PC-3 (cell line): ENCODE data around the gene VAMP4. TPM values are rescaled to one million over a fixed set of nuclear protein-coding genes. Genes with fewer than 3 reads are reported as not detected.

Source experiments
- ATAC-seq: fragments of 200-7000 bp; cut with Tn5 transposase; 2 replicates; pipeline ENCODE4 v1.9.1; 2020; ENCODE audit warnings: mild to moderate bottlenecking, moderate library complexity
- BruUV-seq: library from RNA; stranded (reverse); fragments of 400-500 nt; replicated peaks from 2 replicates; lab custom pipeline; 2021; lab: Mats Ljungman, UMichigan
- CTCF ChIA-PET: fragments of 300-600 bp; sonication (Branson Sonifier 250); formaldehyde crosslinking; loops from one replicate; lab custom pipeline; 2022; ENCODE audit warnings: antibody characterized with exemption; lab: Charles Lee
- POLR2A ChIA-PET: fragments of 300-600 bp; sonication (Branson Sonifier 250); formaldehyde crosslinking; loops from one replicate; lab custom pipeline; 2022; ENCODE audit warnings: antibody characterized with exemption; ENCODE audit not compliant: unreplicated experiment; lab: Charles Lee
- DNase-seq: peaks from one replicate; pipeline ENCODE4 v3.0.0-alpha.2; 2015
- H2AFZ ChIP-seq: fragments of 300-600 bp; sonication (generic); 2 replicates; pipeline ENCODE4 v1.6.0; 2016; ENCODE audit warnings: antibody characterized with exemption, low read length
- H3F3A ChIP-seq: fragments of 300-600 bp; sonication (generic); one replicate; pipeline ENCODE4 v1.6.0; 2017; ENCODE audit warnings: antibody characterized with exemption, low read length, control low read depth, mild to moderate bottlenecking; ENCODE audit not compliant: unreplicated experiment
- H3K27ac ChIP-seq: fragments of 300-600 bp; sonication (generic); 2 replicates; pipeline ENCODE4 v1.5.1; 2016; ENCODE audit warnings: mild to moderate bottlenecking, low read length
- H3K27me3 ChIP-seq: fragments of 300-600 bp; sonication (generic); 2 replicates; pipeline ENCODE4 v1.6.1; 2016; ENCODE audit warnings: low read length, mixed read lengths
- H3K36me3 ChIP-seq: fragments of 300-600 bp; sonication (generic); 2 replicates; pipeline ENCODE4 v1.6.1; 2016; ENCODE audit warnings: low read depth, mixed run types, low read length, mixed read lengths
- H3K4me1 ChIP-seq: fragments of 300-600 bp; sonication (generic); 2 replicates; pipeline ENCODE4 v1.5.1; 2016; ENCODE audit warnings: low read length; ENCODE audit not compliant: insufficient read depth
- H3K4me2 ChIP-seq: fragments of 300-600 bp; sonication (generic); 2 replicates; pipeline ENCODE4 v1.6.0; 2016; ENCODE audit warnings: low read length
- H3K4me3 ChIP-seq: fragments of 300-600 bp; sonication (generic); 2 replicates; pipeline ENCODE4 v1.5.1; 2016; ENCODE audit warnings: mild to moderate bottlenecking, low read length, mixed read lengths
- H3K79me2 ChIP-seq: fragments of 300-600 bp; sonication (generic); 2 replicates; pipeline ENCODE4 v1.6.1; 2017; ENCODE audit warnings: low read length, mixed read lengths
- H3K9ac ChIP-seq: fragments of 300-600 bp; sonication (generic); 2 replicates; pipeline ENCODE4 v1.6.0; 2016; ENCODE audit warnings: mild to moderate bottlenecking, low read length
- H3K9me2 ChIP-seq: fragments of 300-600 bp; sonication (generic); replicated peaks from 2 replicates; pipeline ENCODE4 v1.6.1; 2016; ENCODE audit warnings: mixed run types, low read length, mixed read lengths
- H3K9me3 ChIP-seq: fragments of 300-600 bp; sonication (generic); 2 replicates; pipeline ENCODE4 v1.6.1; 2016; ENCODE audit warnings: low read length, mixed read lengths
- H4K20me1 ChIP-seq: fragments of 300-600 bp; sonication (generic); 2 replicates; pipeline ENCODE4 v1.6.1; 2016; ENCODE audit warnings: low read length, mixed read lengths
- CTCF ChIP-seq: fragments of 300-600 bp; sonication (generic); conservative IDR thresholded peaks from 2 replicates; pipeline ENCODE4 v1.5.1; 2017; ENCODE audit warnings: antibody characterized with exemption, low read depth, mild to moderate bottlenecking, low read length
- EZH2 ChIP-seq: fragments of 300-600 bp; sonication (generic); IDR thresholded peaks from one replicate; pipeline ENCODE4 v1.6.1; 2017; ENCODE audit warnings: antibody characterized with exemption, mild to moderate bottlenecking, low read length; ENCODE audit not compliant: unreplicated experiment
- EZH2phosphoT487 ChIP-seq: fragments of 300-600 bp; sonication (generic); IDR thresholded peaks from 2 replicates; pipeline ENCODE4 v1.6.1; 2018; ENCODE audit warnings: mild to moderate bottlenecking, antibody characterized with exemption, low read length, borderline replicate concordance
- intact Hi-C: fragments of 100-400 bp; cut with micrococcal nuclease; formaldehyde crosslinking; loops from 2 replicates; pipeline ENCODE4 v1.9.0; 2023
- total RNA-seq: library from RNA; depleted of rRNA; stranded (reverse); fragments of >200 nt; gene quantifications from 2 replicates; pipeline ENCODE4 v1.2.3, GENCODE V29; 2014

VAMP4 gene
- total RNA-seq, 1 experiment from 2014 or later, result 7.2 TPM

GRCh38 chr1:171769171-171769570 is 27.3 kb upstream of the VAMP4 start:
- H3F3A ChIP-seq, result no peaks in the 10 kb centered on the region
- H3K27ac ChIP-seq, result no peak overlapping the region
- no peak overlapping the region for H3K4me3 ChIP-seq
- H3K9me3 ChIP-seq, result no peaks in the 10 kb centered on the region
- H4K20me1 ChIP-seq, result no peaks in the 10 kb centered on the region
- H3K9me2 ChIP-seq, result no peaks in the 10 kb centered on the region
- no peaks in the 10 kb centered on the region for H3K36me3 ChIP-seq
- no peak overlapping the region for H2AFZ ChIP-seq
- no peaks in the 10 kb centered on the region for H3K79me2 ChIP-seq
- H3K4me2 ChIP-seq, result no peak overlapping the region
- no peak overlapping the region for H3K9ac ChIP-seq
- no TSS peak for BruUV-seq
- ChIA-PET CTCF (no interaction called here), POLR2A (interaction anchor here (0.6 kb wide), 1 partner anchor 1203 kb away, joined by 4 read pairs; no protein-coding TSS in a partner anchor)
- H3K27me3 ChIP-seq, result peaks cover 24% of the 10 kb centered on the region
- intact Hi-C loops, result no loop called here
- no peak for DNase-seq
- TF ChIP-seq CTCF (no peak), EZH2 (no peak), EZH2phosphoT487 (no peak)
- no peaks in the 10 kb centered on the region for H3K4me1 ChIP-seq
- no peak for ATAC-seq

GRCh38 chr1:171763764-171764163 is 21.9 kb upstream of the VAMP4 start:
- no TSS peak for BruUV-seq
- CTCF ChIA-PET, result no interaction called here
- intact Hi-C loops, result no loop called here

More at GRCh38 chr1:171763764-171764163, 21.9 kb upstream of the VAMP4 start:
- Histone ChIP-seq H4K20me1 (no peaks in the 10 kb centered on the region), H3K4me2 (no peak overlapping the region), H3K36me3 (no peaks in the 10 kb centered on the region), H3K4me3 (no peak overlapping the region), H2AFZ (no peak overlapping the region), H3K4me1 (no peaks in the 10 kb centered on the region), H3K27ac (no peak overlapping the region), H3K9ac (no peak overlapping the region), H3K9me2 (no peaks in the 10 kb centered on the region), H3K9me3 (no peaks in the 10 kb centered on the region), H3K27me3 (peaks cover 39% of the 10 kb centered on the region), H3F3A (no peaks in the 10 kb centered on the region), H3K79me2 (no peaks in the 10 kb centered on the region)
- POLR2A ChIA-PET, result no interaction called here
- TF ChIP-seq EZH2phosphoT487 (no peak), CTCF (no peak), EZH2 (no peak)
- ATAC-seq (peak; percentile 19; the same call in 1 of the 2 replicates), DNase-seq (no peak)
